GM18507 (cell line): Measurements from ENCODE around the gene DEUP1.

ENCODE experiments used
- DNase-seq: peaks from one replicate; pipeline ENCODE4 v3.0.0; 2011; ENCODE audit warnings: low read depth; ENCODE audit not compliant: insufficient read length; ENCODE audit errors: extremely low spot score
- FAIRE-seq: peaks from 2 replicates; lab custom pipeline; 2011; peaks lifted over from hg19 to GRCh38; lab: Jason Lieb, UNC

DEUP1 gene

GRCh38 chr11:93467054-93467453 is 136.5 kb downstream of the DEUP1 start:
- FAIRE-seq (no peak), DNase-seq (no peak)

GRCh38 chr11:93468290-93468689 is 137.7 kb downstream of the DEUP1 start:
- FAIRE-seq, result no peak

GRCh38 chr11:93474123-93474522 is 143.6 kb downstream of the DEUP1 start:
- FAIRE-seq (no peak), DNase-seq (no peak)

More at GRCh38 chr11:93468290-93468689, 137.7 kb downstream of the DEUP1 start:
- no peak for DNase-seq

GRCh38 chr11:93476796-93477195 is 146.3 kb downstream of the DEUP1 start:
- FAIRE-seq (no peak), DNase-seq (no peak)

GRCh38 chr11:93477684-93478234 is 147.2 kb downstream of the DEUP1 start:
- FAIRE-seq, result no peak

GRCh38 chr11:93478841-93479240 is 148.3 kb downstream of the DEUP1 start:
- DNase-seq, result no peak
- no peak for FAIRE-seq

More at GRCh38 chr11:93477684-93478234, 147.2 kb downstream of the DEUP1 start:
- no peak for DNase-seq

GRCh38 chr11:93480256-93480655 is 149.7 kb downstream of the DEUP1 start:
- DNase-seq, result no peak
- no peak for FAIRE-seq

GRCh38 chr11:93480756-93481155 is 150.2 kb downstream of the DEUP1 start:
- DNase-seq, result no peak
- no peak for FAIRE-seq

GRCh38 chr11:93481279-93481678 is 150.7 kb downstream of the DEUP1 start:
- FAIRE-seq, result no peak
- DNase-seq, result no peak

- FAIRE-seq, result no peak
Observed at GRCh38 chr11:93481696-93482095, 151.2 kb downstream of the DEUP1 start.

GRCh38 chr11:93482556-93482955 is 152.0 kb downstream of the DEUP1 start:
- FAIRE-seq (no peak), DNase-seq (no peak)

More at GRCh38 chr11:93481696-93482095, 151.2 kb downstream of the DEUP1 start:
- DNase-seq, result no peak

- FAIRE-seq, result no peak
Observed at GRCh38 chr11:93484716-93485115, 154.2 kb downstream of the DEUP1 start.

GRCh38 chr11:93485983-93486382 is 155.4 kb downstream of the DEUP1 start:
- FAIRE-seq, result no peak
- DNase-seq, result no peak

More at GRCh38 chr11:93484716-93485115, 154.2 kb downstream of the DEUP1 start:
- no peak for DNase-seq

- no peak for FAIRE-seq
- DNase-seq, result no peak
Observed at GRCh38 chr11:93487032-93487483, 156.5 kb downstream of the DEUP1 start.
